Renal cortex interstitium (tissue), 11 donors: ENCODE results near the gene ARAP2. TPM values are rescaled to one million over a fixed set of nuclear protein-coding genes. Genes with fewer than 3 reads are reported as not detected.

ENCODE experiments used
- DNase-seq, 11 donors: peaks; one replicate each; pipeline ENCODE4 v3.0.0-alpha.2; 2013; ENCODE audit warnings: low read depth in 9 of 11, low spot score in 4 of 11; ENCODE audit errors: extremely low read depth in 1 of 11
- polyA plus RNA-seq, 3 donors: library from polyadenylated mRNA; unstranded; fragments of 120-200 nt; gene quantifications; one replicate each; pipeline ENCODE4 v1.2.1, GENCODE V29; 2013; ENCODE audit not compliant: insufficient read length in 3 of 3

The ARAP2 gene
- polyA plus RNA-seq, 3 donors, result 4.6 to 8.4 (median 7.2) TPM

DNA sequence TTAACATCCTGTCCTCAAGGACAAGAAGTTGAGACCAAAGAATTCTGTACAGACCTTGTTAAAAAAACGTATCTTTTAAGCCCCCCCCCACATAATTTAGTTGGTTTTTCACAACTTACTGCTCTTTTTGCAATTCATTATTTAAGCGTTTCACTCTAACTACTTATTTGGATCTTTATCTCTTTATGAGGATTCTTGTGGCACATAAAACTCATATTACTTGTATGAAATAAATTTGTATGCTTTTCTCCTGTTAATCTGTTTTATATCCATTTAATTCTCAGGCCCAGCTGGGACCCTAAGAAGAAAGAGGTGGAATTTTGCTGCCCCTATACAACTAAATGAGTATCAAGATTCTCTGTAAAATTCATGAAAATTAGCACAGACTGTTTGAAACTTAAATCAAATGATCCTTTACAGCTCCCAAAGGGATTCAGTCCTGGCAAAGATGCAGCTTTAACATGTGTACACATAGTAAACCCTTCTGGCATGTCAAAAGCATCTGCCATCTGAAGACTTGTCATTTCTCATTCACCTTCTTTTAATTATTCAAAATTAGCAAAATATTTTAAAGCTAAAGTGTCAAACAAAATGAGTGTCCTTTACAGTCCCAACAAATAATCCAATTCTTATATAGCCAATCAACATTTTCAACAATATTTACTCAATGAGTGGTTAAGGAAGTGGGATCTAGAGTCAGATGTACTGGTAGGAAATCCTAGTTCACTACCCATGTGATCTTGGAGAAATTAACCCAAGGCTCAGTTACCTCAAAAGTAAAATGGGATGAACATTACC, 17.7 kb downstream of the ARAP2 start:
- DNase-seq, result no peak

DNA sequence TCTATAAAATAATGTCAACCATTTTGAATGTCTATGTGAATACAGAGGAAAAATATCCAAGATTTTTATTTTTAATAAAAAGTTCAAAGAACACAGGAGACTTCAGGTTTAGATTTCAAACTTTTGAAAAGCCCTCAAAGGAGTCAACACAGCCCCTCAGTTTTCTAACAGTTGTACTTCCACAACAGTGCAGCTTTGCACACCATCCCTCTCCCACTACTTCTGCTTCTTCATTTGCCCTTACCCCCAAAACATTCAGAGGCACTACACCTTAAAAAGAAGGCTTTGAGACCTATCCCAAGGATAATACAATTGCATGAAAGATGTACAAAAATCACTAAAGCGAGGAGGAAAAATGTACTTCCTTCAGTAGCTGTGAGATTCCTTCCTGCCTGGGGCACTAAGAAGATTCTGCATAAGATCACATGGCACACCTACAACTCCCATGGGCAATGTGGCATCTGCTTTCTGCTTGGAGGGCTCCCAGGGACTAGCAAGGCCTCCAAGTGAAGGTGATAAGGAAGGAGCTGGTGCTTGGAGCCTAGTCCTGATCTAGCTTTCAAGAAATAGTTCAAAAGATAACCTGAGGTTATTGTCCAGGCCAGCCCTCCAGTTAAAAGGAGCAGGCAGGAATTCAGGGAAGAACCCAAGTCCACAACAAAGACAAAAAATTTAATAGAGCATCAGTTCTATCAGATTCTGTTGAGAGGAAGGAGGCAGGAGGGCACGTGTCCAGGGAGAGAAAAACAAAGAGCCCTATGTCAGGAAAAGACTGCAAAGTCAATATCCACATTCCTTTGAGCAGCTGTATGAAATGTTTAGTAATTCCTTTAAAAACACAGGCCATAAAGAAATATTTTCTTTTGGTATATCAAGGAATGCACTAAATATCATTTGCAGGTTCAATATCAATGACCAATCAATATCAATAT, 19.1 kb downstream of the ARAP2 start:
- no peak for DNase-seq

DNA sequence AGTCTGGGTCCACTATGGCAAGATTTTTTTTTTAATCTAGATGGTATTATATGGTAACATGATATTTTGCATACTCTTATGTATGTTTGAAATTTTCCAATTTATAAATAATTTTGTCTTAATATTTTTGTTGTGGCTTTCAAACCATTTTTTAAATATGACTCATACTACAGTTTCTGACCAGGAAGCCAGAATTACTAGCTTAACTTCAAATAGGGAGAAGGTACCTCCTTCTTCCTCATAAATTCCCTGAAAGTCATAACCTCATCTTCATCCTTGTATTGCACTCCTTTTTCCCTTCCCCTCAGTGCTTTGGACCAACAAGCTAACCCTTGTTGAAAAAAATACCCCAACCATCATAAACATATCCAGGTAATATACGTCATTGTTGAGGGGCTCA, 21.6 kb downstream of the ARAP2 start:
- DNase-seq, result no peak

DNA sequence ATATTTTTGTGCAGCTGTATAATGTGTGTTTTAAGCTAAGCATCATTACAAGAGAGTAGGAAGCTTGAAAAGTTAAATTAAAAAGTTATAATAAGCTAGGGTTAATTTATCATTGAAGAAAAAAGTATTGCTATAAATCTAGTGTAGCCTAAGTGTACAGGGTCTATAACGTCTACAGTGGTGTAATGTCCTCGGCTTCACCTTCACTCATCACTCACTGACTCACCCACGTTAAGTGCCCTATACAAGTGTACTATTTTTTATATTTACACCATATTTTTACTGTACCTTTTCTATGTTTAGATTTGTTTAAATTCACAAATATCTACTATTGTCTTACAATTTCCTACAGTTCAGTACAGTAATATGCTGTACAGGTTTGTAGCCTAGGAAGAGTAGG, 23.5 kb downstream of the ARAP2 start:
- DNase-seq, result no peak

DNA sequence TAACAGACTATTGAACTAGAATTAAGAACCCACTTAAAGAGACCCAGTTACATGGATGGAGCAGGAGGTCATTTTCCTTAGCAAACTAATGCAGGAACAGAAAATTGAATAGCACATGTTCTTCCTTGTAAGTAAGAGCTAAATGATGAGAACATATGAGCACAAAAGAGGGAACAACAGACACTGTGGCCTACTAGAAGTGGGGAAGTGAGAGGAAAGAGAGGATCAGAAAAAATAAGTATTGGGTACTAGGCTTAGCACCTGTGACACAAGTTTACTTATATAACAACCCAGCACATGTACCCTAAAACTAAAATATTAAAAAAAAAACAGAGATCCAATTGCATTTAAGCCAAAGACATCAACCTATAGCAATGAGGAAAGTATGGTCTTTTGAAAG, 26.2 kb downstream of the ARAP2 start:
- DNase-seq, result no peak

DNA sequence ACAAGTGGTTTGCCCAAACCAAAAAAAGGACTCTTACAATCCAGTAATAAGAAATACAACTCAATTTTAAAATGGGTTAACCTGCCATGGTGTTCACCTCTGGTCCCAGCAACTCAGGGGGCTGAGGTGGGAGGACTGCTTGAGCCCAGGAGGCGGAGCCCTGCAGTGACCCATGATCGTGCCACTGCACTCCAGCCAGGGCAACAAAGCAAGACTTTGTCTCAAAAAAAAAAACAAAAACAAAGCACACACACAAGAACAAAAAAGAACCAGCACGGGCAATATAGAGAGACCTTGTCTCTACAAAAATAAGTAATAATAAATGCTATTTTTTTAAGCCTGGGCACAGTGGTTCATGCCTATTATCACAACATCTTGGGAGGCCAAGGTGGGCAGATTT, 28.7 kb downstream of the ARAP2 start:
- no peak for DNase-seq

DNA sequence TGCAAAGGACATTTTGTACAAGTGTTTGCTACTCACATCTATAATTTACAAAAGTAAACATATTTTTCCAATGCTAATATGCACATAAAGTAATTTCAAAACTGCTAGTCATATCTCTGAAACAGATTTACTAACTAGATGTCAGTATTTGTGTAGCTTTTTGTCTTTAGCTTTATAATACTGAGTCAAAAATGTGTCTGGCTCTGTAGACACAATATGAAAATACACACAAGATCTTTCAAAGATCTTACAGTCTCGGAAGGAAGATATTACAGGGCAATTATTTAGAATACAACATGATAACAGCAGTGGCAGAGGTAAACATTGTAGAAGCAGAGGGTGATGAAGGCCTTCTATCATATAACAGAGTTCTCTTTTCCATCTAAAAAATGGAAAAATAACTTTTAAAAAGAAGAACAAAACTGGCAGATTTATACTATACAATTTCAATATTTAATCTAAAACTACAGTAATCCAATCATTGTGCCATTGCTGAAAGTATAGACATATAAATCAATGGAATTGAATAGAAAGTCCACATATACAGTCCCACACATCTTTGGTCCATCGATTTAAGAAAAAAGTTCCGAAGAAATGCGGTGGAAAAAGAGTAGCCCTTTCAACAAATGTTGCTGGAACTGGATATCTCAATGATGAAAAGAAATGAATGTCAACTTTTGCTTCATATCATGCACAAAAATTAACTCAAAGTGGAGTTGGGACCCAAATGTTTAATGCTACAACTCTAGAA, 29.4 kb downstream of the ARAP2 start:
- no peak for DNase-seq

DNA sequence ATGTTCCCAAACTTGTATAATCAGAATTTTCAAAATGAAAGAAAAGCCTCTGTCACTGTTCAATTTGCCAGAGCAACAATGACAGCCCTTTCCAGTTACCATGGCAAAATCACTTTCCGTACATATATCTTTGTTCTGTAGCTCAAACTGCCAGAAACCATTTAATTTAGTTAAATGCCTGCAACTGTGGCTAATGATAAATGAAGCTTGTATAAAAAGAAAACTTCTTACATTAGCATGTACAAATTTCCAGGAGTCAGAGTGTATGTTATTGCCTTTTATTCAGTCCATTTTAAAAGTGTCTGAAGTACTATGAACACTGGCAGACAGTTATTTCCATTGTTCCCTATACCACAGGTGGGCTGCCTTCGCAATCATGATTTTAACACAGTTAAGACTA, 30.3 kb downstream of the ARAP2 start:
- DNase-seq, result no peak

DNA sequence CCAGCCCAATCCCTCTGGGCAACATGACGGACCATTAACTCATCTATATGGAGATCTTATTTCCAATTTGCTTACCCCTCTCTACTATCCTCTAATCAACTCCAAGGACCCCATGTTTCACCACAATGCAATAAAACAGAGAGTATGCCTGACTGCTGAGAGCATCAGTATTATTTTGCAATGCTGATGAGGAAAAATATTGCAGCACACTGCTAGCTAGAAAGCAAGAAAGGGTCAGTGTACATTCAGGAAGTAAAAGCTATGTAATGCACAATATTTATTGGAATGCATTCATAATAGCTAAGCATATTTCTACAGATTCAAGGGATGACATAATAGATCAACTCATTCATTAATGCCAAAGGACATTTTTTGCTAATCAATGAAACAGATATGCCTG, 33.2 kb downstream of the ARAP2 start:
- no peak for DNase-seq

DNA sequence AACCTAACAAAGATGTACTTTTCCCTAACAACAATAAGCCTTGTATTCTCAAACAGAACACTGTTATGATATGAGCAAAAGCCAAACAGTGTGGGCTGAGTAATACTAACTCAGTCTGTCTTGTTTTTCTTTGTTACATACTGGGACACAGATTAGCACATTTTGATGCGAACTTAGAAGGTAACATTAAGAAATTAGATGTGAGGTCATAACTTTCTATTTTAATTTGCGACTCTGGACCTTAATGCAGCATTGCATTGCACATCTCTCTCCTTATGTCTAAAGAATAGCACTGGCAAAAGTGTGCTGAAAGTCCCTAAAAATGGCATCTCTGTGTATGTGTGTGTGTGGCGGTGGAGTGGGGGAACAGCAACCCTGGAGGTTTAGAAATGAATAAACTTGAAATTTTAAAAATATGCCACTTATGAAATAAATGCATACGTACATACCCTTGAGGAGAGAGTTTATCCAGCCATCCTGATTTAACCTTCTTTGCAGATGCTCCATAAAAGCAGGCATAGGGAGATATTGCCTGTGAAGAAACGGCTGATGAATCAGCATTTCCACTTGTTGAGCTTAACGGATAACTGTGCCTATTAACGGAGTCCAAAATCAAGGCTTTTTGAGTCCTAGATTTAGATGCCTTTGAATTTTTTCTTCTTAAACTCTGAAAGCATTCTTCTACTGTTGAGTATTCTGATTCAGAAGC, 34.2 kb downstream of the ARAP2 start:
- DNase-seq, result no peak

DNA sequence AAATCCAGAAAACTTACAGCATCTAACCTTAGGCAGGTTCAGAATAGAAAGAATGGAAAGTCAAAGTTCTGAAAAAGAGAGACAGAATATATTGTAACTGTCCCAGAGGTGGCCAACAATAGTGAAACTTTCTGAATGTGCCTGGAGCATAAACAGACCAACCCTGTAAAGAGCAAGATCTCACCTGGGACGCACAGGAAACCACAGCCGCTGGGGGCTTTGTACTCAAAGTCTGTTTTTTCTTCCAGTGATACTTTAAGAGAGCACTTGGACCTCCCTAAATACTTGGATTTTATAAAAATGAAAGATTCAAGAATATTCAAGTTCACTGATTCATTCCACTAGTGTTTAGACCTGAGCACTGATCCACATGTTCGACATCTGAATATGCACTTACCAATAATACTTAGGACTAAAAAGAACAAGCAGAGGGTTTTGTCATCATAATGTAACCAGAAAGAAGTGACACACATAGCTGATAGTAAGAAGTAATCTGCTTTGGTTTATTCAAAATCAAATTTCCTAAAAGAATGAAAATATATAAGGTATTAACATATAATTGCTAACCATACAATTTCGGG, 35.3 kb downstream of the ARAP2 start:
- no peak for DNase-seq

DNA sequence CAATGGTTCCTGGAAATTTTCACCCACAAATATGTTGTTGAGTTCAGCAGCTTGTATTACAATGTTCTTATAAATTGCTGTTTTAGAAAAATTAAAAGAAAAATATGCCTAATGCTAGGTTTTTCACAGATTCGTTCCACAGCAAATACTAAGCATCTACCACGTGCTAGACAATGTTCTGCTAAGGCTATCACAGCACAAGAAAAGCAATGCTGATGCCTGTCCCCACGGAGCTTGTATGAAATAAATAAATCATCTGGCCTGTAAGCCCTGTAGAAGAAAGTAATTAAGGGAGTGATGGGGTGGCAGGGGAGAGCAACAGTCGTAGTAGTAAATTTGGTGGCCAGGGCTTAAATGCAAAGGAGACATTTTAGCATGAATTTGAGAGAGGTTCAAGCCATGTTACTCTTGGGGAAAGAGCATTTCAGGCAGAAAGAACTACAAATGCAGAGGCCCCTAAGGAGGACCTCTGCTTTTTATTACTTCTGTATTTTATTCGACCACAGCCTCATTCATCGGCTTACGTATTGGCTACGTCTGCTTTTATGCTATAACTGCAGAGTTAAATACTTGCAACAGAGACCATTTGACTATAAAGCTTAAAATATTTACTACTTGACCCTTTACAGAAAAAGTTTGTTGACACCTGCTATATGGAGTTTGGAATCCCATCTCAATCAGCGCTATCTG, 36.3 kb downstream of the ARAP2 start:
- DNase-seq, result no peak

DNA sequence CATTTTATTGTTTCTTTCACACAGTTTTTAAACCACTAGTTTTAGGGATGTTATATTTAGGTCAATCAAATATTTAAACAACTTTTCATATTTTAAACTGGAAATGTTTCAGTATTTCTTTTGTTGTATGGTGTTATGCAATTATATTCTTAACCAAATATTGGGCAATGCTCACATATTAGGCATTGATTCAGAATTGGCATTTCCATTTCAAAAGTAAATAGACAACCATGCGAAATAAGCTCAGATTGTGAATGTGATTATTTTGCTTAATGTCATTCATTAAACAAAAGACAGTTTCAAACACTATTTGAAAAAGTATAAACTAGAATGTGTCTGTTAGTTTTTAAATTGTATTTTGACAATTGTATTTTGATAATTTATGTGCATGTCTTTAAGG, 36.9 kb downstream of the ARAP2 start:
- DNase-seq, result no peak

DNA sequence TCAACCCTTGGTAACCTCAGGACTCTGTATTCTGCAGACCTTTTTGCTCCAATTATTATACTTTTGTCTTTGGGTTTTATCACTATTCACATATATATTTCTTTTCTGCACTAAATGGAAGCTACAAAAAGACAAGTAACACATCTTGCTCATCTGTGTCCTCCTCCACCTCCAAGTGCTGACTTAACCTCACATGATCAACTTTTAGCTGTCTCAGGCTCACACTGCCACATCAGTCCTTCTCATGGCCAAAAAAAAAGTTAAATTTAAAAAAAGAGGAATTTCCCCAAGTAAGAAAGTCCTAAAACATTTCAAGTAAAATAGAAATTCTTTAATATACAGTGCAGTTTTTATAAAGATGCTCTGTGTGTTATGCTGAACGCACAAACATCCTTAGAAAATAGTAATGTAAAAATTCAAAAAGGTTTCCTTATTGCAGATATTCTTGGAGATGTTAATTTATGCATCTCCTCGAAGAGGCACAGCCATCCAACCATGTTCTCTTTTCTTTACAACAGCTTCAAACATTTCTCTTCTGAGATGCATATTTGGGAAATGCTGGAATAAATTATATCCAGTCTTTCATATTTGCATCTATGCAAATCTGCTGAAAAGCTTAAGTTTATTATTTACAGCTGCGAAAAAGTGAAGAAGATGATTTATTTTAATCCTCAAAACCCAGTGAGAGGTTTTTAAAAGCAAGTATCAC, 37.6 kb downstream of the ARAP2 start:
- DNase-seq, result no peak

DNA sequence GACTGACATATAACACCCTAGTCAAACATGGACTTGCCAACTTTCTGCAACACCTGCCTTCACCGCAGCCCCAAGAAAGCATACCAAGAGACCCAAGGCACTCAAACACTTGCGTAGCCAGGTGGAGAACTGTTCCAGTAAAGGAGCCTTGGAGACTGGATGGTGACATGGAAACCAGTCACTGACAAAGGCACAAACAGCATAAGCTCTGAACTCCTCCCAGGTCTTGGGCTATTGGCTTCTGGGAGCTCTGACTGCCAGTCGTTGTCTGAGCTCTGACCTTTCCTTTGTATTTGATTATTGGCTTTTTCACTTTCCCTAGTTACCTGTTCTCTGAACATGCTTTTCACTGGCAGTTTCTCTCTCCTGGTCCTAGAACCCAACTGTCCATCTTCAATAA, 38.3 kb downstream of the ARAP2 start:
- no peak for DNase-seq

DNA sequence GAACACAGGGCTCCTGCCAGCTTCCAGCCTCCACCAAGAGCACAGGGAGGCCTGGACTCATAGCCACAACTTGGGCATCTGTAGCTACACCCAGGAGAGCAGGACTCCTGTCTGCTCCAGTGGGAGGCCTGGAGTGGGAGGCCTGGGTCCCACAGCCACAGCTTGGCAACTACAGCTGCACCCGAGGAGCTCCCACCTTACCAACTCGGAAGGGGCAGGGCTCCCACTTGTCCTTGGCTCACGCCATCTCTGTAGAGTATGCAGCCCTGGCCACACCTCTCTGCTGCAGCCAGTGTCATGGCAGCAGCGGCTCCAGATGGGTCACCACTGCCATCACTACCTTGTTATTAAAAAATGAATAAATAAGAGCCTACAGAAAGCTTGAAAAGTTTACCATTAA, 45.5 kb downstream of the ARAP2 start:
- no peak for DNase-seq

DNA sequence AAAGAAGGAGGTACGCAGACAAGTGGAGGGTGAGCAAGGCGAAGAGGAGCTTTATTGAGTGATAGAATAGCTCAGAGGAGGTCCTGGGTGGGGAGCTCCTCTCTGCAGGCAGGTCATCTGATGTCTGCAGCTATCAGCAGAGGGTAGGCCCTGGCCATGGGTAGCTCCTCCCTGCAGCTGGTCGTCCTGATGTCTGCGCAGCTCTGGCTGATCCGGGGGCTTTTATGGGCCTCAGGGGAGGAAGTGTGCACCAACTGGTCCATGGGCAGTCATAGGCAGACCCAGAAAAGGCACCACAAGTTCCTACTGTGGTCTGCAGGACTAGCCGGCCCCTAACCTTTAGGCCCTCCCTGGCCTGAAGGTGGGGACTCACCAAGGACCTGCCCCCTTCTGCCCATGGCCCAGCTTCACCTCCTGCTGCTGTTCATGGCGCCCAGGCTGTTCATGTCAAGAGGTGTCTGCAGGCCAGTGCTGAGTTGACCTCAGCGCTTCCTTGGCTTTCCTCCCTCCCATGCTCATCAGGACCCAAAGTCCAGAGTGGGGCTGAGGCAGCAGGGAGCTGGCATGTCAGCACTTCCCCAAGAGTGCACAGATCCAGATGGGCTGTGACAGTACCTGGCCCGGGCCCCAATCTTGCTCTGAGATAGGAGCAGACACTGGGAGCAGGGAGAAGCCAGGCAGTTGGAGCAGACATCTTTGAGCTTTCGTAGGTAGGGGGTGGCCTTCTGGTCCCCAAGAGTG, 46.1 kb downstream of the ARAP2 start:
- no peak for DNase-seq
